HFFc6 (cell line): ENCODE measurements around the gene E4F1. TPM values are rescaled to one million over a fixed set of nuclear protein-coding genes. Genes with fewer than 3 reads are reported as not detected.

Experiments used
- DNase-seq: peaks from one replicate; pipeline ENCODE4 v3.0.0-alpha.2; 2018
- H3K27ac Mint-ChIP-seq: 2 replicates; pipeline ENCODE4 v1.8.0; 2020; ENCODE audit warnings: mild to moderate bottlenecking, mixed read lengths
- H3K27me3 Mint-ChIP-seq: 2 replicates; pipeline ENCODE4 v1.8.0; 2021; ENCODE audit warnings: mild to moderate bottlenecking, moderate library complexity, mixed read lengths; ENCODE audit not compliant: insufficient read depth
- H3K36me3 Mint-ChIP-seq: 2 replicates; pipeline ENCODE4 v1.8.0; 2021; ENCODE audit warnings: low read depth, mixed read lengths
- H3K4me1 Mint-ChIP-seq: 2 replicates; pipeline ENCODE4 v1.8.0; 2020; ENCODE audit warnings: low read depth, mixed read lengths
- H3K4me3 Mint-ChIP-seq: 2 replicates; pipeline ENCODE4 v1.8.0; 2020; ENCODE audit warnings: mild to moderate bottlenecking, moderate library complexity, mixed read lengths
- H3K9me3 Mint-ChIP-seq: 2 replicates; pipeline ENCODE4 v1.8.0; 2020; ENCODE audit warnings: mild to moderate bottlenecking, mixed read lengths
- CTCF ChIP-seq: fragments of 200-600 bp; sonication (generic); IDR thresholded peaks from 2 replicates; pipeline ENCODE4 v1.5.0; 2021; ENCODE audit warnings: antibody characterized with exemption, mild to moderate bottlenecking
- total RNA-seq, 6 experiments: library from RNA; stranded (reverse); fragmentation: NEBNext Ultra II Directional; extraction: Animal tissue kit (Norgen Biotek cat#: 25700); gene quantifications; 2 replicates in 1 of 6; 3 replicates in 5 of 6; pipeline ENCODE4 v1.2.3, GENCODE V29; 2021

Gene E4F1
- total RNA-seq, 6 experiments from 2014 or later = 15.8 to 19.8 (median 16.7) TPM

GRCh38 chr16:2184346-2184745 is 39.0 kb upstream of the E4F1 start:
- H3K27ac Mint-ChIP-seq = no peak overlapping the region
- H3K27me3 Mint-ChIP-seq = peaks cover 4% of the 10 kb centered on the region
- no peak overlapping the region for H3K4me3 Mint-ChIP-seq
- no peaks in the 10 kb centered on the region for H3K4me1 Mint-ChIP-seq
- no peak for DNase-seq
- no peak for TF ChIP-seq CTCF
- H3K9me3 Mint-ChIP-seq = no peaks in the 10 kb centered on the region
- H3K36me3 Mint-ChIP-seq = peaks cover 10% of the 10 kb centered on the region

GRCh38 chr16:2184962-2185361 is 38.4 kb upstream of the E4F1 start:
- no peak for DNase-seq
- Mint-ChIP-seq H3K27me3 (peaks cover 4% of the 10 kb centered on the region), H3K36me3 (peaks cover 10% of the 10 kb centered on the region), H3K27ac (no peak overlapping the region), H3K4me1 (no peaks in the 10 kb centered on the region), H3K4me3 (no peak overlapping the region), H3K9me3 (no peaks in the 10 kb centered on the region)
- TF ChIP-seq CTCF = no peak

GRCh38 chr16:2186064-2186463 is 37.3 kb upstream of the E4F1 start:
- Mint-ChIP-seq H3K27me3 (peaks cover 4% of the 10 kb centered on the region), H3K36me3 (peaks cover 10% of the 10 kb centered on the region), H3K4me1 (no peaks in the 10 kb centered on the region), H3K27ac (no peak overlapping the region), H3K9me3 (no peaks in the 10 kb centered on the region), H3K4me3 (no peak overlapping the region)
- no peak for TF ChIP-seq CTCF
- no peak for DNase-seq

GRCh38 chr16:2186505-2186904 is 36.9 kb upstream of the E4F1 start:
- Mint-ChIP-seq H3K27me3 (peaks cover 4% of the 10 kb centered on the region), H3K27ac (no peak overlapping the region), H3K4me3 (no peak overlapping the region), H3K4me1 (no peaks in the 10 kb centered on the region), H3K9me3 (no peaks in the 10 kb centered on the region), H3K36me3 (peaks cover 10% of the 10 kb centered on the region)
- no peak for TF ChIP-seq CTCF
- no peak for DNase-seq

- peaks cover 4% of the 10 kb centered on the region for H3K27me3 Mint-ChIP-seq
- peaks cover 4% of the 10 kb centered on the region for H3K36me3 Mint-ChIP-seq
These were observed 36.2 kb upstream of the E4F1 start for GRCh38 chr16:2187212-2187611.

More at GRCh38 chr16:2187212-2187611, 36.2 kb upstream of the E4F1 start:
- no peak for DNase-seq
- no peak for TF ChIP-seq CTCF
- Mint-ChIP-seq H3K9me3 (no peaks in the 10 kb centered on the region), H3K4me3 (no peak overlapping the region), H3K4me1 (no peaks in the 10 kb centered on the region), H3K27ac (no peak overlapping the region)
